Endothelial cell of umbilical vein (primary cell): Measurements from ENCODE around the gene KRT74. TPM values are rescaled to one million over a fixed set of nuclear protein-coding genes. Genes with fewer than 3 reads are reported as not detected.

Experiments used
- BruUV-seq: library from RNA; stranded (reverse); fragments of 400-500 nt; replicated peaks from 2 replicates; lab custom pipeline; 2021; lab: Mats Ljungman, UMichigan
- CTCF ChIA-PET: fragments of 300-600, 350-600 bp; sonication (Branson Sonifier 250); formaldehyde crosslinking; loops from one replicate; lab custom pipeline; 2021; ENCODE audit warnings: antibody characterized with exemption, inconsistent platforms; lab: Charles Lee
- POLR2A ChIA-PET: fragments of 300-600, 350-600 bp; sonication (Branson Sonifier 250); formaldehyde crosslinking; loops from one replicate; lab custom pipeline; 2021; ENCODE audit warnings: antibody characterized with exemption, inconsistent platforms; lab: Charles Lee
- DNase-seq: peaks from one replicate; pipeline ENCODE4 v3.0.0-alpha.2; 2011; ENCODE audit warnings: low read depth, low spot score
- FAIRE-seq: peaks from 2 replicates; lab custom pipeline; 2011; peaks lifted over from hg19 to GRCh38; lab: Jason Lieb, UNC
- H2AFZ ChIP-seq: 2 replicates; pipeline ENCODE4 v1.6.0; 2012; ENCODE audit warnings: low read depth, low read length, control low read depth, inconsistent platforms
- H3K27ac ChIP-seq: 2 replicates; pipeline ENCODE4 v1.5.1; 2011; ENCODE audit warnings: low read depth, mild to moderate bottlenecking, control low read depth, low read length, moderate library complexity; ENCODE audit not compliant: insufficient read depth
- H3K27me3 ChIP-seq, 2 experiments: 2 replicates each; pipeline versions ENCODE4 v1.6.0 to v1.6.1; 2011; ENCODE audit warnings: low read length in 2 of 2, mixed read lengths in 1 of 2; ENCODE audit not compliant: control insufficient read depth in 2 of 2, insufficient read depth in 2 of 2
- H3K36me3 ChIP-seq, 2 experiments: 2 replicates in 1 of 2; 3 replicates in 1 of 2; pipeline ENCODE4 v1.5.1; 2011; ENCODE audit warnings: low read length in 2 of 2, mild to moderate bottlenecking in 1 of 2, moderate library complexity in 1 of 2; ENCODE audit not compliant: control insufficient read depth in 2 of 2, insufficient read depth in 2 of 2; ENCODE audit errors: extremely low read depth in 1 of 2
- H3K4me1 ChIP-seq: 3 replicates; pipeline ENCODE4 v1.5.1; 2011; ENCODE audit warnings: mild to moderate bottlenecking, low read length; ENCODE audit not compliant: control insufficient read depth, insufficient read depth; ENCODE audit errors: extremely low read depth
- H3K4me2 ChIP-seq: 2 replicates; pipeline ENCODE4 v1.6.1; 2011; ENCODE audit warnings: low read length, control low read depth, mixed read lengths; ENCODE audit not compliant: insufficient read depth
- H3K4me3 ChIP-seq, 3 experiments: fragments of 200-600 bp in 1 of 3; sonication (generic), shearing (Covaris generic) in 1 of 3; replicated peaks in 1 of 3; 2 replicates each; pipeline ENCODE4 v1.5.1; 2011 to 2016; ENCODE audit warnings: control low read depth in 3 of 3, low read length in 3 of 3, mild to moderate bottlenecking in 2 of 3, inconsistent platforms in 1 of 3, low read depth in 1 of 3, moderate library complexity in 1 of 3; ENCODE audit not compliant: insufficient read depth in 1 of 3
- H3K79me2 ChIP-seq: 2 replicates; pipeline ENCODE4 v1.6.0; 2012; ENCODE audit warnings: low read length, inconsistent platforms; ENCODE audit not compliant: control insufficient read depth, insufficient read depth
- H3K9ac ChIP-seq: replicated peaks from 2 replicates; pipeline ENCODE3; 2011; ENCODE audit warnings: low read length, control low read depth; ENCODE audit not compliant: insufficient read depth; ENCODE audit errors: extremely low read depth
- H3K9me1 ChIP-seq: replicated peaks from 3 replicates; pipeline ENCODE4 v1.6.0; 2011; ENCODE audit warnings: mild to moderate bottlenecking, low read length; ENCODE audit not compliant: control insufficient read depth, insufficient read depth; ENCODE audit errors: extremely low read depth
- H3K9me3 ChIP-seq: replicated peaks from 2 replicates; pipeline ENCODE4 v1.5.1; 2012; ENCODE audit warnings: low read length, inconsistent platforms; ENCODE audit not compliant: control insufficient read depth, insufficient read depth
- H4K20me1 ChIP-seq: replicated peaks from 2 replicates; pipeline ENCODE3; 2011; ENCODE audit warnings: mild to moderate bottlenecking, low read length; ENCODE audit not compliant: control insufficient read depth, insufficient read depth; ENCODE audit errors: extremely low read depth
- EZH2 ChIP-seq: IDR thresholded peaks from 2 replicates; pipeline ENCODE4 v1.6.1; 2012; ENCODE audit warnings: borderline replicate concordance, low read depth, mild to moderate bottlenecking, moderate library complexity, low read length, inconsistent platforms; ENCODE audit not compliant: severe bottlenecking
- FOS ChIP-seq: IDR thresholded peaks from 2 replicates; pipeline ENCODE4 v1.6.1; 2011; ENCODE audit warnings: mild to moderate bottlenecking, low read length, moderate library complexity, borderline replicate concordance; ENCODE audit not compliant: insufficient read depth
- GATA2 ChIP-seq: IDR thresholded peaks from 2 replicates; pipeline ENCODE4 v1.7.0; 2011; ENCODE audit warnings: low read depth, mild to moderate bottlenecking, moderate library complexity, mixed read lengths, low read length; ENCODE audit not compliant: insufficient read length, insufficient read depth
- JUN ChIP-seq: IDR thresholded peaks from 2 replicates; pipeline ENCODE4 v1.6.1; 2011; ENCODE audit warnings: borderline replicate concordance, low read depth; ENCODE audit not compliant: insufficient read length, insufficient read depth
- MYC ChIP-seq: IDR thresholded peaks from one replicate; pipeline ENCODE4 v1.6.1; 2011; ENCODE audit warnings: mild to moderate bottlenecking, low read depth, low read length
- POLR2A ChIP-seq: IDR thresholded peaks from 2 replicates; pipeline ENCODE4 v1.6.1; 2012; ENCODE audit warnings: low read depth, mild to moderate bottlenecking, control low read depth, low read length
- POLR2AphosphoS5 ChIP-seq: IDR thresholded peaks from 2 replicates; pipeline ENCODE4 v1.6.1; 2012; ENCODE audit warnings: low read depth, mild to moderate bottlenecking, control low read depth, low read length, moderate library complexity; ENCODE audit not compliant: insufficient read depth
- dilution Hi-C: fragments of 300-500 bp; cut with MboI; formaldehyde crosslinking; loops from one replicate; pipeline ENCODE4 v1.15.0; 2019; ENCODE audit warnings: low sequenced_read_pairs; ENCODE audit not compliant: extremely low pct_ligation_motif_present
- intact Hi-C: fragments of 100-400 bp; cut with micrococcal nuclease; formaldehyde crosslinking; loops from one replicate; pipeline ENCODE4 v1.10.0; 2022
- polyA plus RNA-seq, 4 experiments: library from polyadenylated mRNA; depleted of rRNA in 3 of 4; stranded (reverse) in 3 of 4; unstranded in 1 of 4; fragments of >200 nt; gene quantifications; 2 replicates each; pipeline versions ENCODE4 v1.2.1 to v1.2.3, GENCODE V29; 2011 to 2012; ENCODE audit warnings: missing spikeins in 1 of 4
- total RNA-seq: library from RNA; stranded (reverse); gene quantifications from 2 replicates; pipeline ENCODE4 v1.2.3, GENCODE V29; 2021
- TF ChIP-seq, protein P1 (sequence below), 2 donors: IDR thresholded peaks; 1 replicate in 1 of 2; 2 replicates in 1 of 2; pipeline ENCODE4 v1.5.1; 2011; ENCODE audit warnings: low read length in 2 of 2, mild to moderate bottlenecking in 2 of 2, moderate library complexity in 2 of 2, control low read depth in 1 of 2, inconsistent platforms in 1 of 2, low read depth in 1 of 2; ENCODE audit not compliant: insufficient read depth in 1 of 2; ENCODE audit errors: extremely low read depth in 1 of 2
- TF ChIP-seq, protein P2 (sequence below): IDR thresholded peaks from 2 replicates; pipeline ENCODE4 v1.6.1; 2011; ENCODE audit not compliant: insufficient read depth, insufficient read length

KRT74 gene
- total and polyA plus RNA-seq, 2 donors (not counting 3 experiments of a cell fraction or from before 2014, with no cell fraction given): not detected

DNA sequence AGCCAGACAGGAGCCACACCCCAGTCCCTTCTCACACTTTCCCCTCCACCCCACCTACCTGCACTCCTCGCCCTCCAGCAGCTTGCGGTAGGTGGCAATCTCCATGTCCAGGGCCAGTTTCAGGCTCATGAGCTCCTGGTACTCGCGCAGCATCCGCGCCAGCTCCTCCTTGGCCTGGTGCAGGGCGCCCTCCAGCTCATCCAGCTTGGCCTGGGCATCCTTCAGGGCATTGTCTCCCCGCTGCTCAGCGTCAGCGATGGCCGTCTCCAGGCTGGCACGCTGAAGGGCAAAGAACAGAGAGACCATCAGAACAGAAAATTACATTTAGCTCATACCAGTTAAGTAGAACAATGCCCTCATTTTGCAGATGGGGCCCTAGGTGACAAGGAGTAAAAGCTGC, 5.5 kb downstream of the KRT74 start:
- DNase-seq (no peak), FAIRE-seq (no peak)
- H3K9me3 ChIP-seq: no peaks in the 10 kb centered on the region
- intact Hi-C loops: no loop called here
- H3K9me1 ChIP-seq: no peaks in the 10 kb centered on the region
- BruUV-seq: no TSS peak
- no peak overlapping the region for H3K27ac ChIP-seq
- H3K9ac ChIP-seq: no peak overlapping the region
- peaks cover 7% of the 10 kb centered on the region in 2 experiments for H3K27me3 ChIP-seq
- ChIA-PET POLR2A (no interaction called here), CTCF (no interaction called here)
- H2AFZ ChIP-seq: no peak overlapping the region
- no peak overlapping the region for H3K4me3 ChIP-seq
- no peak for TF ChIP-seq JUN
- TF ChIP-seq, protein P1, sequence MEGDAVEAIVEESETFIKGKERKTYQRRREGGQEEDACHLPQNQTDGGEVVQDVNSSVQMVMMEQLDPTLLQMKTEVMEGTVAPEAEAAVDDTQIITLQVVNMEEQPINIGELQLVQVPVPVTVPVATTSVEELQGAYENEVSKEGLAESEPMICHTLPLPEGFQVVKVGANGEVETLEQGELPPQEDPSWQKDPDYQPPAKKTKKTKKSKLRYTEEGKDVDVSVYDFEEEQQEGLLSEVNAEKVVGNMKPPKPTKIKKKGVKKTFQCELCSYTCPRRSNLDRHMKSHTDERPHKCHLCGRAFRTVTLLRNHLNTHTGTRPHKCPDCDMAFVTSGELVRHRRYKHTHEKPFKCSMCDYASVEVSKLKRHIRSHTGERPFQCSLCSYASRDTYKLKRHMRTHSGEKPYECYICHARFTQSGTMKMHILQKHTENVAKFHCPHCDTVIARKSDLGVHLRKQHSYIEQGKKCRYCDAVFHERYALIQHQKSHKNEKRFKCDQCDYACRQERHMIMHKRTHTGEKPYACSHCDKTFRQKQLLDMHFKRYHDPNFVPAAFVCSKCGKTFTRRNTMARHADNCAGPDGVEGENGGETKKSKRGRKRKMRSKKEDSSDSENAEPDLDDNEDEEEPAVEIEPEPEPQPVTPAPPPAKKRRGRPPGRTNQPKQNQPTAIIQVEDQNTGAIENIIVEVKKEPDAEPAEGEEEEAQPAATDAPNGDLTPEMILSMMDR (IDR thresholded peaks at IDR 0.05; ENCODE audit: extremely low read depth in 1 of 2, insufficient read depth in 1 of 2, low read depth in 1 of 2, low read length in 2 of 2): no peak
- TF ChIP-seq EZH2: no peak
- no peak for TF ChIP-seq POLR2A
- no peak for TF ChIP-seq POLR2AphosphoS5
- no peak for TF ChIP-seq FOS
- TF ChIP-seq GATA2: no peak
- no peak for TF ChIP-seq MYC
- TF ChIP-seq, protein P2, sequence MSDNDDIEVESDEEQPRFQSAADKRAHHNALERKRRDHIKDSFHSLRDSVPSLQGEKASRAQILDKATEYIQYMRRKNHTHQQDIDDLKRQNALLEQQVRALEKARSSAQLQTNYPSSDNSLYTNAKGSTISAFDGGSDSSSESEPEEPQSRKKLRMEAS: no peak
- no peaks in the 10 kb centered on the region for H3K79me2 ChIP-seq
- H3K4me2 ChIP-seq: no peak overlapping the region
- no peaks in the 10 kb centered on the region for H3K36me3 ChIP-seq
- H4K20me1 ChIP-seq: no peaks in the 10 kb centered on the region
- dilution Hi-C loops: no loop called here
- H3K4me1 ChIP-seq: no peaks in the 10 kb centered on the region
